Stimulated activated CD8-positive, alpha-beta memory T cell treated with anti-CD3 and anti-CD28 coated beads, Interleukin-12 subunit alpha, Interleukin-12 subunit beta, amount 100 ng/mL, for 24 hours (primary cell): ENCODE results near the gene OR14J1.
"Not testable (repeated sequence)": the region's sequence is repeated elsewhere in the genome, so short reads cannot be mapped to it uniquely, and the experiment has no call there.

Experiments
- DNase-seq: peaks from one replicate; pipeline ENCODE4 v3.0.0-alpha.2; 2020; ENCODE audit errors: extremely low read depth

OR14J1 gene, protein sequence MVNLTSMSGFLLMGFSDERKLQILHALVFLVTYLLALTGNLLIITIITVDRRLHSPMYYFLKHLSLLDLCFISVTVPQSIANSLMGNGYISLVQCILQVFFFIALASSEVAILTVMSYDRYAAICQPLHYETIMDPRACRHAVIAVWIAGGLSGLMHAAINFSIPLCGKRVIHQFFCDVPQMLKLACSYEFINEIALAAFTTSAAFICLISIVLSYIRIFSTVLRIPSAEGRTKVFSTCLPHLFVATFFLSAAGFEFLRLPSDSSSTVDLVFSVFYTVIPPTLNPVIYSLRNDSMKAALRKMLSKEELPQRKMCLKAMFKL

GRCh38 chr6:29301316-29301715, at the start of gene OR14J1:
OR14J1 (plus strand) TSS chr6:29301701; CDS start chr6:29306690, 4,989 bp downstream.
- no peak for DNase-seq

DNA sequence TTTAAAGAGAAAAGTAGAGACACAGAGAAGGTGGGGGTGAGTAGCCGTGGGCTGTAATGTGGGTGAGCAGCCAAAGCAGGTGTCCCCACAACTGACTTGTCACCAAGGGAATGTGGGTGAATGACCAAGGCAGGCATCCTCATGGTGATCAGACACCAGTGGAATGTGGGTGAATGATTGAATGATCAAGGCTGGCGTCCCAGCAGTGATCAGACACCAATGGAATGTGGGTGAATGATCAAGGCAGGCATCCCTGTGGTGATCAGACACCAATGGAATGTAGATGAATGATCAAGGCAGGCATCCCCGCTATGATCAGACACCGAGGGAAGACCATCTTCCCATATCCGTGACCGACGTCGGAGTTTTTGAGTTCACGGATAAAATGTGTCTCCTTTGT, 49.8 kb upstream of the OR14J1 start:
- no peak for DNase-seq

DNA sequence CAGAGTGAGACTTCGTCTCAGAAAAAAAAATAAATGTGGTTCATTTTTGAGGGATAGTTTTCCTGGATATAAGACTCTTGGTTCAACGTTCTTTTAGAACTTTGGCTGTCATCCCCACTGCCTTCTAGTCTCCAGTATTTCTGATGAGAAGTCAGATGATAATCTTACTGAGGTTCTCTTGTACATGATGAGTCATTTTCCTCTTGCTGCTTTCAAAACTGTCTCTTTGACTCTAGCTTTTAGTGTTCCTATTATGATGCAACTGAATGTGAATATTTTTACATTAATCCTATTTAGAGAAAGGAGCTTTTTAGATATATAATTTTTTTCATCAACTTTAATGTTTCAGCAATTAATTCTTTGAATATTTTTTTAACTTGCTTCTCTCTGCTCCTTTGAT, 46.0 kb upstream of the OR14J1 start:
- no peak for DNase-seq

- no peak for DNase-seq
Measured at GRCh38 chr6:29259721-29260120, 41.8 kb upstream of the OR14J1 start.

- no peak for DNase-seq
Measured at GRCh38 chr6:29263001-29263400, 38.5 kb upstream of the OR14J1 start.

DNA sequence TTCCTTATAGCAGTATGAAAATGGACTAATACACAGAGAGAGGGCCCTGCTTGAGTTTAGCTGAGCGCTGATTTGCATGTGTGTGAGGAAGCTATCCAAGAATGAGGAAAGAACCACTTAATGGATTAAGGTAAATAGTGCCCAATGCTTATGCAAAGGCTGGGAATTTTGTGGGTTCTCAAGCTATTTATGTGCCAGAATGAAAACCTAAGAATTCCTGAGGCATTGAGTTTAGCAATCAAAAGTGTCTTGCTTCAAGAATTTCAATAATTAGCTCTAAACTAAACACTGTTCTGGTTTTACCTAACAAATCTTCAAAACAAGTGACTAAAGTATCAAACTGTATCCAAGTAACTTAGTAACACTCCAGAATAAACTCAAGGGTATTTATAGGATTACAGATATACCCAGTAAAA, 7.0 kb upstream of the OR14J1 start:
- no peak for DNase-seq

DNA sequence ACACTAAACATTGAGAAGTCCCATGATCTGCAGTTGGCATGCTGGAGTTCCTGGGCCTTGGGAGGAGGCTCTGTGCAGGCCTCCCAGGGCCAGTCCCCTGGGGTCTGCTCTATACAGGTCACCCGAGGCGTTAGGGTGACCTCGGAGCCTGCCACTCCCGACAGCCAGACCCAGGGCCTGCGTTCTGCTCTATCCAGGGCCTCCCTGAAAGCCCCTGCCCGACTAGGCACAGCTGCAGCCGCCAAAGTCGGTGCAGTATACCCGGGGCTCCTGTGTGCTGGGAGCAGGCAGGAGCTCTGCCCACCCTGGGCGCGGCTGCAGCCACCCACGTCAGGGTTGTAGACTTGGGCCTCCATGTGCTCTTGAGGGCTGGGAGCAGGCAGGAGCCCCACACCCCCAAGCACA, 6.3 kb upstream of the OR14J1 start:
- no peak for DNase-seq

DNA sequence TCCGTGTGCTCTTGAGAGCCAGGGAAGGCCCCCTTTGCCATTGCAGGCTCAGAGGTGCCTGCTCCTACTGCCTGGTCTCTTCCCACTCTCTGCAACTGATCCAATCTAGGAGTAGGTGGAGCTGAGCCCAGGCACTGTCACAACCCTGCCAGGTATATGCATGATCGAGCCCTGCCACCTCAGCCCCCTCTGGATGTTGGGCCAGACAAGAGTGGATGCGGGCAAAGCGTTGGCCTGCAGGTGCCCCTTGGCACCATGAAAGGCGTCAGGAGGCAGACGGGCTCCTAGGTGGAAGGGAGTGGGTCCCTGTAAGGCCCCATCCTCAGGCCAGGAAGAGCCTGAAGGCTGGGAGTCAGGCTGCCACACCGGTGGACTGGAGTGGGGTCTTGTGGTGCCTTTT, 5.9 kb upstream of the OR14J1 start:
- DNase-seq, result no peak

- no peak for DNase-seq
Measured at GRCh38 chr6:29319931-29320330, 18.4 kb downstream of the OR14J1 start.

DNA sequence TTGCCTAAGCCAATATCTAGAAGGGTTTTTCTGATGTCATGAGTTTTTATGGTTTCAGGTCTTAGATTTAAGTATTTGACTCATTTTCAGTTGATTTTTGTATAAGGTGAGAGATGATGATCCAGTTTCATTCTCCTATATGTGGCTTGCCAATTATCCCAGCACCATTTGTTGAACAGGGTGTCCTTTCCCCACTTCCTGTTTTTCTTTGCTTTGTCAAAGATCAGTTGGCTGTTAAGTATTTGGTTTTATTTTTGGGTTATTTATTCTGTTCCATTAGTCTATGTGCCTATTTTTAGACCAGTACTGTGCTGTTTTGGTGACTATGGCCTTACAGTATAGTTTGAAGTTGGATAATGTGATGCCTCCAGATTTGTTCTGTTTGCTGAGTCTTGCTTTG, 21.8 kb downstream of the OR14J1 start:
- DNase-seq, result not testable (repeated sequence)

DNA sequence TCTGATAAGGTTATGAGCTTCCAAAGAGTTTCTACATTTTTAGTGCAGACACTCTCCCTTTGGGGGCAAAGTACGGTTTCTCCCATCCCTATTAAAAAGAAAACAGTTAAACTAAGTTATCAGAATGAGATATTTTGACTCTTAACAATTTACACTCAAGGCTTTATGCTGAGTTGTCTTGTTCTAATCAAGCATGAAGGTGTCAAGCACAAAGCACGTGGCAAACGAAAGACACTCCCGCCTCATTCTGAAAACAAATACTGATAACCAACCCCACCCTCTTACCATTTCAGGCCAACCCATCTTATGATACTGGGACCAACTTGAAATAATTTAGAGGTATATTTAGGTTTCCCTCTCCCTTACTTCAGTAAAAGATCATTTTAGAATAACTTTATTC, 24.3 kb downstream of the OR14J1 start:
- no peak for DNase-seq

- no peak for DNase-seq
Measured at GRCh38 chr6:29332676-29333075, 31.2 kb downstream of the OR14J1 start.

GRCh38 chr6:29336269-29336668, 34.8 kb downstream of the OR14J1 start:
- DNase-seq, result no peak

GRCh38 chr6:29345380-29345779, 43.9 kb downstream of the OR14J1 start:
- DNase-seq, result no peak

DNA sequence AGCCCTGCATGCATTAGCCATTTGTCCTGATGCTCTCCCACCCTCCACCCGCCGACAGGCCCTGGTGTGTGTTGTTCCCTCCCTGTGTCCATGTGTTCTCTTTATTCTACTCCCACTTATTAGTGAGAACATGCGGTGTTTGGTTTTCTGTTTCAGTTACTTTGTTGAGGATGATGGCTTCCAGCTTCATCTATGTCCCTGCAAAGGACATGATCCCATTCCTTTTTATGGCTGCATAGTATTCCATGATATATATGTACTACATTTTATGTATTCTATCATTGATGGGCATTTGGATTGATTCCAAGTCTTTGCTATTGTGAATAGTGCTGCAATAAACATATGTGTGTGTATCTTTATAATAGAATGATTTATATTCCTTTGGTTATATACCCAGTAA, 47.8 kb downstream of the OR14J1 start:
- DNase-seq, result not testable (repeated sequence)

DNA sequence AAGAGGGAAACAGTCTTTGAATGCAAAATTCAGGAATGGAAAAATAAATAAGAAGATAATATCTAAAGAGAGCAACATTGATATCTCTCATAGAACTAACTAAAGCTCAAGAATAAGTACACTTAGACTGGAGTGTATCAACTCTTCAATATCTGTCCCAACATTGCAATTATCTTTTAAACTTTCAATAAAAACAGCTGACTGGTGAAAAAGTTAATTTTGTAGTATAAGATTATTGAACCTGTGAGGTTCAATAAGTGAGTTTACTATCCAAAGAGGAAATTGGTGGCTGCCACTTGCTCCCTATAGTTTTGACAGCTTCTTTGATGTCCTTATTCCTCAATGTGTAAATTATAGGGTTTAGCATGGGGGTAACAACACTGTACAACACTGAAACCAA, 53.5 kb downstream of the OR14J1 start:
- DNase-seq, result no peak

GRCh38 chr6:29355603-29356002, 54.1 kb downstream of the OR14J1 start:
- no peak for DNase-seq
